Dermis blood vessel endothelial cell (primary cell): ENCODE measurements around the gene REEP5. TPM values are rescaled to one million over a fixed set of nuclear protein-coding genes. Genes with fewer than 3 reads are reported as not detected.
"Not testable (repeated sequence)": the region's sequence is repeated elsewhere in the genome, so short reads cannot be mapped to it uniquely, and the experiment has no call there.

Experiments
- DNase-seq: peaks from one replicate; pipeline ENCODE4 v3.0.0; 2010
- total RNA-seq: library from RNA; depleted of rRNA; stranded (reverse); fragments of >200 nt; gene quantifications from 2 replicates; pipeline ENCODE4 v1.2.3, GENCODE V29; 2014

REEP5 gene
- 40.7 and 50.8 TPM in 2 replicates for total RNA-seq

DNA sequence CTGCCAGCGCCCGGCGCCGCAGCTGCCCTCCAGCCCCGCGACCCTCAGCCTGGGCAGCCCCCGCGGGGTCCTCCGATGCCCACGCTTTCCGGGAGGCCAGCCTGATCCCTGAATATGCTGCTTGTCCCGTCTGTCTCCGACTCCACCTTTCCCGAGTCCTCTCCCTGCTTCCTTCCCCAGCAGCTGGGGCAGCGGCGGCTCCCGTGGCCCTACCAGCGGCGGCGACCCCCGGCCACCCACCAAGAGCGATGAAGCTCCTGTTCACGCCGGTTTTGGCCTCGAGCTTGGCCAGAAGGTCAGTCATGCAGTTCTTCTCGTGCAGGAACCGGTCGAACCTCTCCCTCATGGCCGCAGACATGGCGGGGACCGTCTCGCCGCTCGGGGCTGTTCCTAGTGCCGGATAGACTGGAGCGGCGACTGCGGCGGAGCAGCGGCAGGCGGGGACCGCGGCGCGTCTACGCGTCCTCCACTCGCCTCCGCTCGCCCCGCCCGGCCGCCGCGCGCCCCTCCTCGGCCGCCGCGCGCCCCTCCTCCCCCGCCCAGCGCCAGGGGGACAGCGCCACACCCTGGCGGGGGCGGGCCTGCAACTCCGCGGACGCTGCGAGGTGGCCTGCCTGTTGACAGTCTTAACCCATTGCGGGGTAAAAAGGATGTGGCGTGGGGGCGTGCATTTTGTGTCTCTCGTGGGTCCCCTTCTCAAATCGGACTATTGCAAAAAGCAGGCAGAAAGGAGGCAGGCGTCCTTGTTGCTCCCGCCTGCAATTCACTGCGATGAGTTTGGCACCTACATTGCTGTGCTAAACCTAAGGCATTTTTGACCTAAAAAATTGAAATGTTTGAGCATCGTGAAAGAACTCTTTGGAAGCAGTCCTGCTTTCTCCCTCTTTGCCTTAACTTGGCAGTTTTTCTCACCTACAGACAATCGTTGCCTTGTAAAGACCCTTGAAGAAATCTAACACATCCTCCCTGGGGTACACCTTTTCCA, at the start of gene REEP5:
Gene REEP5 (minus strand): TSS at position 395 of the 985 bp plus-strand sequence. CDS start 37 bp downstream, at position 358.
- DNase-seq = peak; percentile 87

DNA sequence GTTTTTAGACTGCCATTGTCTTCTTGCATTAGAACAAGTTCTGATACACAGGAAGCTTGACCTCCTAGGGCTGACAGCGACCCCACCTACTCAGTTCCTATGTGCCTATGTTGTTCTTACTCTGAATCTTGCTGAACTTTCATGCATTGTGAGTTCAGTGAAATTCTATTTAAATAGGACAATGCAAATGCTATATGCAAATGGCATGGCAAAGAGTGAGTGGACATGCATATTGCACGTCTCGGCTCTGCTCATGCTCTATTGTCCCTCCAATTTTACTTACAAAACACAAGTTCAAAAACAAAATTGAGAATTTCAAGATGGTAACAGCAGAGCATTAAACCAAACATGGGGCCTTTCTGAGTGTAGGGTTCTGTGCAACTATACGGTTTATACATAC, 49.2 kb upstream of the REEP5 start:
- DNase-seq = no peak

DNA sequence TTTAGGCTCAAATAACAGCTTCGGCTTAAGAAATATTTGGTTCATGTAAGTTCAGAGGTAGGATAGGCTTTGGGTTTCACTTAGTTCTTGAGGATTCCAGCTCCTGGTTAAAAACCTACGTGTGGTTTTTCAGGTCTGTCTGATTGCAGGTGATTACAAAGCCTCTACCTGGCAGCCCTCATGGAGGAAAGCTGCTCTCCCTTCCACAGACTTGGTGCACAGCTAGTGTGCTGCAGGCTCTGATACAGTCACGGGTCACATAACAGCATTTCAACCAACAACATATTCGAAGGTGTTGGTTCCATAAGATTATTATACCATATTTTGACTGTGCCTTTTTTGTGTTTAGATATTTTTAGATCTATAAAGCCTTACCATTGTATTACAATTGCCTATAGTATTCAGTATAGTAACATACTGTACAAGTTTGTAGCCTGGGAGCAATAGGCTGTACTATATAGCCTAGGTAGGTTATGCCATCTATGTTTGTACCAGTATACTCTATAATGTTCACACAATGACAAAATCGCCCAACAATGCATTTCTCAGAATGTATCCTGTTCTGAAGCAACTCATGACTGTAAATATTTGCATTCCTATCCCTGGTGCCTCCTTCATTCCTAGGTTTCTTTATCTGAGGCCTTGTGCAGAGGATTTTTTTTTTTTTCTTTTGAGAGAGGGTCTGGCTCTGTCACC, 46.5 kb upstream of the REEP5 start:
- DNase-seq = no peak

DNA sequence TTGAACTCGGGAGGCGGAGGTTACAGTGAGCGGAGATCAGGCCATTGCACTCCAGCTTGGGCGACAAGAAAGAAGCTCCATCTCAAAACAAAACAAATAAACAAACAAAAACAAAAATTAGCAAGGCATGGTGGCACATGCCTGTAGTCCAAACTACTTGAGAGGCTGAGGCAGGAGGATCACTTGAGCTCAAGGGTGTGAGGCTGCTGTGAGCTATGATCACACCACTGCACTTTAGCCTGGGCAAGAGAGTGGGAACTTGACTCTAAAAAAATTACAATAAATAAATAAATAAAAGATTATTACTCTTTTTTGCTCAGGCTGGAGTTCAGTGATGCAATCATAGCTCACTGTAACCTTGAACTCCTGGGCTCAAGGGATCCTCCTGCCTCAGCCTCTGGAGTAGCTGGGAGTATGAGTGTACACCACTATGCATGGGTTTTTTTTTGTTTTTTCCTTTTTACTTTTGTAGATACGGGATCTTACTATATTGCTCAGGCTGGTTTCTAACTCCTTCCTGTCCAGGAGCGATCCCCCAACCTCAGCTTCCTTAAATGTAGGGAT, 45.6 kb upstream of the REEP5 start:
- DNase-seq = no peak

DNA sequence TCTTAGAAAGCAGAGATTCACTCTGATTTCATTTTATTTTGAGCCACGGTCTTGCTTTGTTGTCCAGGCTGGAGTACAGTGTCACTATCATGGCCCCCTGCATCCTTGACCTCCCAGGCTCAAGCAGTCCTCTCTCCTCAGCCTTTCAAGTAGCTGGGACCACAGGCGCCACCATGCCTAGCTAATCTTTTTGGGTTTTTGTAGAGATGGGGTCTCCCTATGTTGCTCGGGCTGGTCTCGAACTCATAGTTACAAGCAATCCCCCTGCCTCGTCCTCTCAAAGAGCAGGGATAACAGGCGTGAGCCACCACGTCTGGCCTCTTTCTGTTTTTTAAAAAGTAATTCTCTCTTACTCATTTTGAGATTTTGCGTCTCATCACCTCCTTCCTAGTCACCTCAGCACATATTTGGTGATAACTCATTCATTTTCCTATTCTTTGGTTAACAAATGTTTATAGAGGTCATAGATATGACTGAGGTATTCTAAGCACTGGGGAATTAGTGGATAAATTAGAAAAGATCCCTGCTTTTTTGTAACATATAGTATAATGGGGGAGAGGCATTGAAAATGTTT, 43.8 kb upstream of the REEP5 start:
- DNase-seq = no peak

DNA sequence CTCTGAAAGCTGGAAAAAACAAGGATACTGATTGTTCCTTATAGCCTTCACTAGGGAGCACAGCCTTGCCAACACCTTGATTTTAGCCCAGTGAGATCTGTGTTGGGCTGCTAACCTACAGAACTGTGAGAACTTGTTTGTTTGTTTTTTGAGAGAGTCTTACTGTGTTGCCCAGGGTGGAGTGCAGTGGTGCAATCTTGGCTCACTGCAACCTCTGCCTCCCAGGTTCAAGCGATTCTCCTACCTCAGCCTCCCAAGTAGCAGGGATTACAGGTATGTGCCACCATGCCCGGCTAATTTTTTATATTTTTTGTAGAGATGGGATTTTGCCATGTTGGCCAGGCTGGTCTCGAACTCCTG, 41.3 kb upstream of the REEP5 start:
- not testable (repeated sequence) for DNase-seq

DNA sequence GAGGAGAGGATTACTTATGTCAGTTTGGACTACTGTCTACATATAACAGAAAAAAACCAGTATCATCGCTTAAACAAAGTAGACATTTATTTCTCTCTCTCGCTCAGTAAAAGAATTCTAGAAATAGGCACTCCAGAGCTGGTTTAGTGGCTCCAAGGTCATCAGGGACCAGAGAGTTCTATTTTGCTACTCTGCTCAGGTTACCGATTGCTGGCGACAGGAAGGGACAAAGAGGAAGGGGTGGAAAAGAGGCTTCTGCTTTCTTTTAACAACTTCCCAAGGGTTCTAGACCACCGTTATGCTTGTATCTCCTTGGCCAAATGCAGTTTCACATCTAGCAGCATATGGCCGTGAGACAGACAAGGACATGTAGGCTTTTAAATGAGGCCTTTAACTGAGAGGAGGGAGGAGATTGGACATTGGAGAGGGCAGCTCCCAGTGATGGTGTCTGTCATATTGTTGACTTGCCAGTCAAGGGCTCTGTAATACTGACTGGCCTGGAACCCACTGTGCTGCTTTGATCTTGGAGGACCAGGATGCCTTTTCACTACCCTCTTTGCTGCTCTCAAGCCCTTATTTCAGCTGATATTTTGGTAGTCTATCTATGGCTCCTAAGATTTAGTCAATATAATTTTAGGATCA, 39.0 kb upstream of the REEP5 start:
- no peak for DNase-seq

DNA sequence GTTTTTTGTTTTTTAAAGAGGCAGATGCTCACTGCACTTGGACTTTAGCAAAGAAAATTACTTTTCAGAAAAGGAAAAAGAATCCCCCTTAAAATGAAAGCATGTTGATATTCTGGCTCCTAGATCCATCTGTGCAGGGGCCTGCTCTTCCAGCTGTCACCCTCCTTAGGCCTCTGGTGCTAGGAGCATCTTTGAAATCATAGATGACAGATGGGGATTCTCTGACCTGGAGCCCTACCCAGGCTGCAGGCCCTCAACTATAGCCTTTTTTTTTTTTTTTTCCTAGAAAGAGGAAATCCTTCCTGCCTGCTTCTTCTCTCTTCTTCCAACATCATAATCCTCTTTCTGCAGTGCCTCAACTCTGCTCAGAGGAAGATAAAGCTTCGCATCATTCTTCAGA, 38.3 kb upstream of the REEP5 start:
- DNase-seq = no peak

DNA sequence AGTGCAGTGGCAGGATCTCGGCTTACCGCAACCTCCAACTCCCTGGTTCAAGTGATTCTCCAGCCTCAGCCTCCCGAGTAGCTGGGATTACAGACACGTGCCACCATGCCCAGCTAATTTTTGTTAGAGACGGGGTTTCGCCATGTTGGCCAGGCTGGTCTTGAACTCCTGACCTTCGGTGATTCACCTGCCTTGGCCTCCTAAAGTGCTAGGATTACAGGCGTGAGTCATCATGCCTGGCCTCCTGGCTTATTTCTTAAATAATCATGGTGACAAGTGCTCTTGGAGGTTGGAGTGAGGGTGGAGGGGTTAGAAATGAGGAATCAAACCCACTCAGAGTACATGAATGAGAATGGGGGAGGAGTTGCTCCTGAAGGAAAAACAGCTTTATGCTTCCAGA, 37.8 kb upstream of the REEP5 start:
- DNase-seq = peak; percentile 39

DNA sequence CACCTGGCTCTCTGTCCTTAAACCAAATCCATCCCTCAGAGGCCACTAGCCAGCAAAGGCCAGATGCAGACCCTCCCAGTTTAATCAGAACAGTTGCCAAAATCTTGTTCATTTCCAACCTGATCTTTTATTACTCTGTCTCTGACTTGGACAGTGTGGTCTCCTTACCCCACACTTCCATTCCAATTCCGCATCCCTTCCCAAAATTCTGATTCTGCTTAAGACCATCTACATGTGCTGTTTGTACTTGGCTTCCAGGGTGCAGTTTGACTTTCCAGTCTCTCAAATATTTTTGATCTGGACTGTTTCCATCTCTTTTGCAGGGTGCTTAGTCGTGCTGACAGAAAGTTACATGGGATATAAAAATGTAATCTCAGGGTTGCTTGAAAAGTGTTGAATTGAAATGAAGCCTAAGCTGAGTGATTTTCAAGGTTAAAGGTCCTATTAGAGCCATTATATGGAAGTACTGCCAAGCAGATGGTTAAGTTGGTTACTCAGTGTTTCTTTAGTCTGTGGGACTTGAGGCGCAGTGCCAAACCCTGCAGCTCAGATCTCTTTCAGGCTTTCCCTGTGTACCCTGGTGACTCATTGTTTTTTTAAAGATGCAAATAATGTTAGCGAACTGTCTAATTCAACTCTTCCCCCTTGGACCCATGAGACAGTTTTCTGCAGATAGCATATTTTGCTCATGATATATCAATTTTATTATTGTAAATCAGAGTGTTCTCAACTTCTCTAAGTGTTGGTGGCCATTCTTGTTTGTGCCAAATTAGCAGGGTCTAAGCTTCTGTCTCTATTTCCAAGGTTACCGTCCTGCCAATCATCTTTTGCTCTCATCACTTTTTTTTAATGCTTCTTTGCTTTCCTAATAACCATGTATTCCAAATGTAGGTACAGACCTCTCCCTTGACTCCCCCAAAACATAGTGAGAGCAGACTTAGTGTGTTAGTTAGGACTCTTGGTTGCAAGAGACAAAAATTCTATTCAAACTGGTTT, 36.4 kb upstream of the REEP5 start:
- DNase-seq = peak; percentile 92

DNA sequence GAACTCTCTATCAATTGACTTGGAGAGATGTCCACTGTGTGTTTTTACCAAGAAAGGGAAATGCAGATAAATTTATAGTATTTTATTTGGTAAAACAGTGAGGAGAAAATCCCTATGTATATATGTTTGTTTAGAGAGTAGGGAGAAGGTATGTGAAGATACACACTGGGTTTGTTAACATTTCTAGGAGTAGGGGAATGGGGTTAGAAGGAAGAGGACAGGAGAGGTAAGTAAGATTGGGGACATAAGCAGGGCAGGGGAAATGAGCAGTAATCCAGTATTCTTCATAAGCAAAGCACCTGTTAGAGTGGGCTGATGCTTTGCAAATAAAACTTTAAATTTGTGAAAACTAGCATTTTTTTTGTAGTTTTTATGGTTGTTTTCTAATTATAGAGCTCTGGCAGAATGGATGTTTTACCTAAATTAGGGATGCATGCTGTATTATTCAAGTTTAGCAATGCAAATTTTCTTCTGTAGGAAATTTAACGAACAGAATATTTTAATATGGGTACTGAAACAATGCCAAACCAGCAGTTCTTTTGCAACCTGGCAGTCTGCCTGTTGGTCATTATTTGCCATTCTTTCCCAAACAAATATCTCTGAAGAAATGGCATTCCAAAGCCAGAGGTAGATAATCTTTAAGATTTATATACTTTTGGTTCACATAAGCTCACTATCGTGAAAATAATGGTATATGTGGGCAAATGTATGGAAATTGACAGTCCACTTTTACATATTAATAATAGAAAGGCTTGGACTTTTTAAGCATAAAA, 35.2 kb upstream of the REEP5 start:
- no peak for DNase-seq

DNA sequence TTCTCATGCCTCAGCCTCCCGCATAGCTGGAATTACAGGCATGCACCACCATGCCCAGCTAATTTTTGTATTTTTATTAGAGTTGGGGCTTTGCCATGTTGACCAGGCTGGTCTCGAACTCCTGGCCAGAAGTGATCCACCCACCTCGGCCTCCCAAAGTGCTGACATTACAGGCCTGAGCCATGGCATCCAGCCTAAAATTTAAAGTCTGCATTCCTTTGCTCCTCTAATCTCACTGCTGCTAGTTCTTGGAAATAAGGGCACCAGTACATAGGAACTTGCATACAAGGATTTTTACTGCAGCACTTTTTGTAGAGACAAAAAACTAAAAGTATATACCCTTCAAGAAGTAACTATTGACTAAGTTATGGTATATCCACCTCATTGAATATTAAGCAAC, 34.6 kb upstream of the REEP5 start:
- no peak for DNase-seq

DNA sequence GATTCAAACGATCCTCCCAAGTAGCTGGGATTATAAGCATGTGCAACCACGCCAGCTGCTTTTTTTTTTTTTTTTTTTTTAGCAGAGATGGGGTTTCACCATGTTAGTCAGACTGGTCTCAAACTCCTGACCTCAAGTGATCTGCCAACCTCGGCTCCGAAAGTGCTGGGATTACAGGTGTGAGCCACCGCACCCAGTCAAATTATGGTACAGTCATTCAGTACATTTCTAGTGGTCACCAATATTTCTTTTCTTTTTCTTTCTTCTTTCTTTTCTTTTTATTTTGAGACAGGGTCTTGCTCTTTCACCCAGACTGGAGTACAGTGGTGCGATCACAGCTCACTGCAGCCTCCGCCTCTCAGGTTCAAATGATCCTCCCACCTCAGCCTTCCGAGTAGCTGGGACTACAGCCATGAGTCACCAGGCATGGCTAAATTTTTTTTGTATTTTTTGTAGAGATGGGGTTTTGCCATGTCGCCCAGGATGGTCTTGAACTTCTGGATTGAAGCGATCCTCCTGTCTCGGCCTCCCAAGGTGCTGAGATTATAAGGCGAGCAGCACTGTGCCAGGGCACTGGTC, 29.2 kb upstream of the REEP5 start:
- DNase-seq = no peak

DNA sequence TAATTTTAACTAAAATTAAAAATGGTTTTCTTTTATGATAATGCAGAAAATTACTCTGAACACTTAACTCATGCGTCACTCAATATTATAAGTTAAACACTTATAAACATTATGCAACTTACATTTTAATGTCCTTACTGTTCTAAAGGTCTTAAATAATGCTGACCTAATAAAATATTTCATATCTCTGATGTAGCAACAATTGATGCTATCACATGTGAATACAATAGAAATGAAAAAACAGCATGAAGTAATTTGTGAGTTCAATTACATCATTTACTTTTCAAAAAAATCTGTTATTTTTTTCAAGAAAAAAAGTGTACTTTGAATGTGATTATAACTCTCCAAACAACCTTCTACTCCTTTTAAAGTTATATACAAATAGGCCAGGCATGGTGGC, 26.4 kb upstream of the REEP5 start:
- no peak for DNase-seq

DNA sequence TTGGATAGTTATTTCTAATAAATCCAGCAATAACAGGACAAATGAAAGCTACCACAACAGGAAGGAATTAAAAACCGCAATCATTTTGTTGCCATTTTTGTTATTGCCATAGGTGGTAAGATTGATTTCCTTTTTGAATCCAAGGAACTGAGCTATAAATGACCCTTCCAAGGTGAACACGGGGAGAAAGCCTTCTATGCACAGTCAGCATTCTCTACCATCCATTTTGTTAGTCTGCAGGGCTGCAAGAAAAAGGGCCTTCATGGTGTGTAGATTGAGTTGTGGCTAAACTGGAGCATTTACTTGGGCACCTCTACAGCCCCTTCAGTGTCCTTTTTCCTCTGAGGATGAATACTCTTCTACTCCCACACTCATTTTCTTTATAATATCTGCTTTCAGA, 18.6 kb upstream of the REEP5 start:
- DNase-seq = no peak

DNA sequence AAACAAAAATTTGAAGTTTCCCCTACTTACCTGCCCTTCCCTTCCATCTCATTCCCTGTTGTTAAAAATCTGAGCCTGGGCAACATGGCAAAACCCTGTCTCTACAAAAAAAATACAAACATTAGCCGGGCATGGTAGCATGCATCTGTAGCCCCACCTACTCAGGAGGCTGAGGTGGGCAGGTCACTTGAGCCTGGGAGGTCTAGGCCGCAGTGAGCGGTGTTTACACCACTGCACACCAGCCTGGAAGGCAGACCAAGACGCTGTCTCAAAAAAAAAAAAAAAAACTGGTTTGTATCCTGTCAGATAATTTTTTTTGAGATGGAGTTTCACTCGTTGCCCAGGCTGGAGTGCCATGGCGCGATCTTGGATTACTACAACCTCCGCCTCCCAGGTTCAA, 16.3 kb upstream of the REEP5 start:
- DNase-seq = no peak

DNA sequence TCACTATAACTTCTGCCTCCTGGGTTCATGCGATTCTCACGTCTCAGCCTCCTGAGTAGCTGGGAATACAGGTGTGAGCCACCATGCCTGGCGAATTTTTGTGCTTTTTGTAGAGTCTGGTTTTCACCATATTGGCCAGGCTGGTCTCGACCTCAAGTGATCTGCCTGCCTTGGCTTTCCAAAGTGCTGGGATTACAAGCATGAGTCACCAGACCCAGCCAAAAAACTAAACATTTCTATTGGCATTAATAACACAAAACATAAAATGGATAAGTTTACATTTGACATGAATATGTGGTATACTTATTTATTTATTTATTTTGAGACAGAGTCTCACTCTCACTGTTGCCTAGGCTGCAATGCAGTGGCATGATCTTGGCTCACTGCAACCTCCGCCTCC, 13.6 kb upstream of the REEP5 start:
- no peak for DNase-seq

DNA sequence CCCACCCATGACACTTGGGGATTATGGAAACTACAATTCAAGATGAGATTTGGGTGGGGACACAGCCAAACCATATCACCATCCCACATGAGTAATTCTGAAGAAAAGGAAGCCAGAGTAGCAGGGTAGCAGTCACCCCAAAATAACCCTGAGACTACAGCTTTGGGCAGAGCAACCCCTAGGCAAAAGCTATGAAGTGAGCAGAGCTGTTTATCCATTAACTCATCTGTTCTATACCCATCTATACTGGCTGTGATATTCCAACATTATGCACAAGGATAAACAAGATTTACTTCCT, 12.3 kb upstream of the REEP5 start:
- DNase-seq = no peak

DNA sequence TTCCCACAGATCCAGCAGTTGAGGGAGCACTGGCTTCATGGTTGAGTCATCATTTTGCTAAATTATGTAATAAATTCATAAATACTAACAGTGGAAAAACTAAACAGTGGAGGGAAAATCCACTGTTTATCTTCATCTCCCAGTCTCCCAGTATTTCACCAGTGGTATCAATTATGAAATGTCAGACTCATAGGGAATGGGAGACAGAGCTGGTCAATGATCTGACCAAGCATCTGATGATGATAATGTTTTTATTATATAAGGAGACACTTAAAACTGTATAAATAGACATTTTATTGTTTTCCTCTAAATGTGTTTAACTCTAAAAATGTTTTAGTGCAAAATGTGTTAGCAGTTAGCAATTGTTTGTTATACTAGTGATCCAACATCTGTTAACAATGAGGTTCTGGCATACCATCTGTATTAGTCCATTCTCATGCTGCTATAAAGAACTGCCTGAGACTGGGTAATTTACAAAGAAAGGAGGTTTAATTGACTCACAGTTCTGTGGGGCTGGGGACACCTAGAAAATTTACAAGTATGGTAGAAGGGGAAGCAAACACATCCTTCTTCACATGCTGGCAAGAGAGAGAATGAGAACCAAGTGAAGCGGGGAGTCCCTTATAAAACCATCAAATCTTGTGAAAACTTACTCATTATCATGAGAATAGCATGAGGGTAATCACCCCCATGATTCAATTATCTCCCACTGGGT, 11.8 kb upstream of the REEP5 start:
- no peak for DNase-seq

DNA sequence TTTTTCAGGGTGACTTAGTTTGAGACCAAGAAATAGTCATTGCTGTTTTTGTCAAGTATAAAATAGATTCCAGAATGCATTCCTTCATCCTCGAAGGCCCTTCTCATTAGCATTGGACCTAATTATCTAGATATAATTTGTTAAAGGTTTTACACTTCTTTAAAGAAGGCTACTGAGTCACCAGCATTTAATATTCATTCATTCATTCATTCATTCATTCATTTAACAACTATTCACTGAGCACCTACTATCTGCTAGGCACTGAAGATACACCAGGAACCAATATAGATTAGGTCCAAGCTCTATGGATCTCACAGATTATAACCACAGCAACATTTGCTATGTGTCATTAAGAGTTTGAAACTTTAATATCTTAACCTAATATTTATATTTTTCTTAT, 11.1 kb upstream of the REEP5 start:
- DNase-seq = no peak
